Panc1 (cell line): ENCODE measurements around the gene TOMM5.

ENCODE experiments used
- CTCF ChIP-seq: fragments of 450-650 bp; IDR thresholded peaks from 2 replicates; pipeline ENCODE4 v1.5.1; 2017; ENCODE audit warnings: mild to moderate bottlenecking
- POLR2AphosphoS5 ChIP-seq: IDR thresholded peaks from 2 replicates; pipeline ENCODE4 v1.6.1; 2012; ENCODE audit warnings: mild to moderate bottlenecking, low read depth, low read length, moderate library complexity
- REST ChIP-seq, 2 experiments: IDR thresholded peaks; 2 replicates each; pipeline ENCODE4 v1.6.1; 2011 to 2012; ENCODE audit warnings: low read depth in 2 of 2, control low read depth in 1 of 2, low read length in 1 of 2, mild to moderate bottlenecking in 1 of 2, moderate library complexity in 1 of 2; ENCODE audit not compliant: insufficient read depth in 1 of 2

- TF ChIP-seq CTCF, result no peak
- TF ChIP-seq POLR2AphosphoS5, result no peak
- no peak for TF ChIP-seq REST (IDR thresholded peaks at IDR 0.05; ENCODE audit: insufficient read depth in 1 of 2, low read depth in 2 of 2, low read length in 1 of 2)
Measured at GRCh38 chr9:37641331-37641730, 48.9 kb upstream of the TOMM5 start.
